Mucosa of descending colon (tissue), 3 donors: Measurements from ENCODE around the gene MAPKAP1. TPM values are rescaled to one million over a fixed set of nuclear protein-coding genes. Genes with fewer than 3 reads are reported as not detected.

ENCODE experiments used
- ATAC-seq: fragments of 200-7000 bp; cut with Tn5 transposase; one replicate; pipeline ENCODE4 v1.9.1; 2020; ENCODE audit warnings: mild to moderate bottlenecking, moderate library complexity
- DNase-seq, 3 donors: peaks; one replicate each; pipeline ENCODE4 v3.0.0-alpha.2; 2020
- H3K36me3 ChIP-seq: fragments of 200-600 bp; one replicate; pipeline ENCODE4 v1.8.0; 2021; ENCODE audit warnings: low read depth, mild to moderate bottlenecking
- H3K4me1 ChIP-seq: fragments of 200-600 bp; one replicate; pipeline ENCODE4 v1.8.0; 2021; ENCODE audit warnings: low read depth, mild to moderate bottlenecking
- H3K4me3 ChIP-seq: fragments of 200-600 bp; one replicate; pipeline ENCODE4 v1.8.0; 2021; ENCODE audit warnings: mild to moderate bottlenecking
- H3K9me3 ChIP-seq: fragments of 200-600 bp; one replicate; pipeline ENCODE4 v1.8.0; 2021; ENCODE audit warnings: mild to moderate bottlenecking
- CTCF ChIP-seq: fragments of 200-600 bp; IDR thresholded peaks from one replicate; pipeline ENCODE4 v1.8.0; 2022; ENCODE audit warnings: antibody characterized with exemption, mild to moderate bottlenecking
- intact Hi-C, 2 donors: fragments of 100-400 bp; cut with DNase I in 1 of 2; cut with micrococcal nuclease in 1 of 2; formaldehyde crosslinking; loops; one replicate each; pipeline versions ENCODE4 v1.11.0 to v1.11.1; 2022; cut with DNase I, micrococcal nuclease
- total RNA-seq, 3 donors: library from RNA; stranded (reverse); fragmentation: NEBNext Ultra II Directional in 2 of 3; extraction: Animal tissue kit (Norgen Biotek cat#: 25700) in 2 of 3; gene quantifications; one replicate each; pipeline versions ENCODE4 v1.2.1 to v1.2.4, GENCODE V29; 2021 to 2023
- donor health status: DM: no; HTN: no; CAD: no; lungs with moderate emphysema.
- donor health status: DM: no; HTN: no; CAD: no.
- donor health status: DM: no; HTN: yes; CAD: no.

The MAPKAP1 gene
- total RNA-seq, 3 donors from 2014 or later = 73.2 to 98.4 (median 84.9) TPM

- no peaks in the 10 kb centered on the region for H3K4me1 ChIP-seq
- TF ChIP-seq CTCF = no peak
- intact Hi-C loops = no loop called here
- H3K9me3 ChIP-seq = no peaks in the 10 kb centered on the region
- H3K36me3 ChIP-seq = no peaks in the 10 kb centered on the region
- ATAC-seq (no peak), DNase-seq (no peak)
- no peak overlapping the region for H3K4me3 ChIP-seq
Measured at GRCh38 chr9:125522328-125522725, 184.7 kb downstream of the MAPKAP1 start.

- no peak overlapping the region for H3K4me3 ChIP-seq
- no peaks in the 10 kb centered on the region for H3K4me1 ChIP-seq
- no peaks in the 10 kb centered on the region for H3K36me3 ChIP-seq
- no peak for DNase-seq
- intact Hi-C loops = no loop called here
- ATAC-seq = peak; percentile 61
- TF ChIP-seq CTCF = no peak
- H3K9me3 ChIP-seq = no peaks in the 10 kb centered on the region
Measured at GRCh38 chr9:125521462-125522327, 185.3 kb downstream of the MAPKAP1 start.

GRCh38 chr9:125519734-125520133 is 187.3 kb downstream of the MAPKAP1 start:
- H3K4me3 ChIP-seq = no peak overlapping the region
- ATAC-seq (no peak), DNase-seq (no peak)
- H3K36me3 ChIP-seq = no peaks in the 10 kb centered on the region
- intact Hi-C loops = no loop called here
- no peak for TF ChIP-seq CTCF
- H3K9me3 ChIP-seq = no peaks in the 10 kb centered on the region
- no peaks in the 10 kb centered on the region for H3K4me1 ChIP-seq

- intact Hi-C loops = no loop called here
- no peak overlapping the region for H3K4me3 ChIP-seq
- H3K9me3 ChIP-seq = no peaks in the 10 kb centered on the region
- H3K4me1 ChIP-seq = peaks cover 8% of the 10 kb centered on the region
- no peaks in the 10 kb centered on the region for H3K36me3 ChIP-seq
- no peak for TF ChIP-seq CTCF
- DNase-seq (no peak), ATAC-seq (no peak)
Measured at GRCh38 chr9:125517577-125517976, 189.4 kb downstream of the MAPKAP1 start.

GRCh38 chr9:125515983-125516940 is 190.7 kb downstream of the MAPKAP1 start:
- TF ChIP-seq CTCF = no peak

More at GRCh38 chr9:125515983-125516940, 190.7 kb downstream of the MAPKAP1 start:
- no peaks in the 10 kb centered on the region for H3K9me3 ChIP-seq
- H3K4me1 ChIP-seq = peaks cover 18% of the 10 kb centered on the region
- no peaks in the 10 kb centered on the region for H3K36me3 ChIP-seq
- ATAC-seq (no peak), DNase-seq (no peak)
- no peak overlapping the region for H3K4me3 ChIP-seq
- intact Hi-C loops = no loop called here
